NCI-H510A treated with DMSO at 0.1 percent for 48 hours (cell line): Measurements from ENCODE around the gene FSTL4.
"Not testable (repeated sequence)": the region's sequence is repeated elsewhere in the genome, so short reads cannot be mapped to it uniquely, and the experiment has no call there.

ENCODE experiments used
- DNase-seq: peaks from one replicate; lab custom pipeline; 2025; lab: John Stamatoyannopoulos, UW

FSTL4 gene

GRCh38 chr5:133403741-133404364 is 208.5 kb downstream of the FSTL4 start:
- DNase-seq: no peak

- DNase-seq: no peak
These were observed 209.6 kb downstream of the FSTL4 start for GRCh38 chr5:133402775-133403174.

- no peak for DNase-seq
These were observed 210.5 kb downstream of the FSTL4 start for GRCh38 chr5:133401731-133402347.

GRCh38 chr5:133400831-133401351 is 211.4 kb downstream of the FSTL4 start:
- DNase-seq: no peak

- DNase-seq: no peak
These were observed 212.2 kb downstream of the FSTL4 start for GRCh38 chr5:133400120-133400519.

GRCh38 chr5:133399247-133399891 is 213.0 kb downstream of the FSTL4 start:
- DNase-seq: no peak

- no peak for DNase-seq
These were observed 213.7 kb downstream of the FSTL4 start for GRCh38 chr5:133398646-133399101.

GRCh38 chr5:133397990-133398645 is 214.2 kb downstream of the FSTL4 start:
- no peak for DNase-seq

- DNase-seq: no peak
These were observed 215.0 kb downstream of the FSTL4 start for GRCh38 chr5:133397348-133397747.

- DNase-seq: no peak
These were observed 215.5 kb downstream of the FSTL4 start for GRCh38 chr5:133396814-133397213.

- no peak for DNase-seq
These were observed 216.1 kb downstream of the FSTL4 start for GRCh38 chr5:133396187-133396741.

GRCh38 chr5:133395207-133395606 is 217.1 kb downstream of the FSTL4 start:
- DNase-seq: not testable (repeated sequence)

- DNase-seq: not testable (repeated sequence)
These were observed 217.9 kb downstream of the FSTL4 start for GRCh38 chr5:133394477-133394817.

GRCh38 chr5:133393776-133394476 is 218.4 kb downstream of the FSTL4 start:
- no peak for DNase-seq

GRCh38 chr5:133392448-133392847 is 219.9 kb downstream of the FSTL4 start:
- no peak for DNase-seq

GRCh38 chr5:133391354-133392136 is 220.8 kb downstream of the FSTL4 start:
- DNase-seq: no peak

GRCh38 chr5:133390416-133391353 is 221.7 kb downstream of the FSTL4 start:
- DNase-seq: no peak

GRCh38 chr5:133389066-133389590 is 223.2 kb downstream of the FSTL4 start:
- DNase-seq: no peak

- DNase-seq: no peak
These were observed 224.7 kb downstream of the FSTL4 start for GRCh38 chr5:133387621-133388020.

- no peak for DNase-seq
These were observed 225.2 kb downstream of the FSTL4 start for GRCh38 chr5:133387091-133387490.
